Cardiac ventricle fibroblast (primary cell): ENCODE measurements around the gene APCDD1L. TPM values are rescaled to one million over a fixed set of nuclear protein-coding genes. Genes with fewer than 3 reads are reported as not detected.

Experiments
- total RNA-seq: library from RNA; depleted of rRNA; stranded (reverse); fragments of >200 nt; gene quantifications from 2 replicates; pipeline ENCODE4 v1.2.3, GENCODE V29; 2015

APCDD1L gene
- total RNA-seq, result 11.6 and 14.9 TPM in 2 replicates

GRCh38 chr20:58515233-58516212, at the start of gene APCDD1L:
Gene APCDD1L, minus strand, starts transcription at chr20:58515399. Its CDS starts 692 bp downstream, at chr20:58514707.

Other genes with a start within 250 kb of the APCDD1L start
- gene RAB22A, start 205.7 kb downstream of the APCDD1L start, total RNA-seq, result 20.1 and 20.7 TPM in 2 replicates
- gene VAPB, start 126.2 kb downstream of the APCDD1L start, total RNA-seq, result 13.1 and 15.4 TPM in 2 replicates
- 20.4 and 24.9 TPM in 2 replicates for gene STX16, start 135.9 kb upstream of the APCDD1L start, total RNA-seq
- 17.2 and 25.0 TPM in 2 replicates for gene NPEPL1, start 177.4 kb upstream of the APCDD1L start, total RNA-seq